Astrocyte (in vitro differentiated cells and primary cell): Measurements from ENCODE around the gene DOCK10.

ENCODE experiments used
- CTCF ChIP-seq: IDR thresholded peaks from 2 replicates; pipeline ENCODE4 v1.5.1; 2011; ENCODE audit warnings: low read depth, mild to moderate bottlenecking, inconsistent platforms, low read length, moderate library complexity; ENCODE audit not compliant: insufficient read depth
- EZH2 ChIP-seq: IDR thresholded peaks from 2 replicates; pipeline ENCODE4 v1.6.1; 2012; ENCODE audit warnings: mild to moderate bottlenecking, low read length, inconsistent platforms; ENCODE audit not compliant: insufficient read depth

- TF ChIP-seq CTCF (no peak), EZH2 (no peak)
Observed at GRCh38 chr2:225086915-225087314, 44.6 kb upstream of the DOCK10 start.
